Measurements from ENCODE around the gene PASD1. TPM values are rescaled to one million over a fixed set of nuclear protein-coding genes. Genes with fewer than 3 reads are reported as not detected.
A peak's percentile ranks its signal among the peaks of the same experiment; 100 is the strongest.

Gene PASD1
- total RNA-seq, 1 donor from 2014 or later, result not detected

GRCh38 chrX:151712253-151712652 is 148.8 kb downstream of the PASD1 start:
- Histone ChIP-seq H4K20me1 (ENCODE audit: low read depth) (no peaks in the 10 kb centered on the region), H3K9me3 (ENCODE audit: low read depth) (no peaks in the 10 kb centered on the region), H3K4me1 (no peaks in the 10 kb centered on the region), H2AFZ (replicated peaks) (no peak overlapping the region), H3K4me2 (no peak overlapping the region), H3K36me3 (no peaks in the 10 kb centered on the region), H3K4me3 (no peak overlapping the region), H3K27me3 (no peaks in the 10 kb centered on the region), H3K9ac (no peak overlapping the region), H3F3A (ENCODE audit: low read depth) (no peaks in the 10 kb centered on the region), H3K79me2 (ENCODE audit: low read depth) (no peaks in the 10 kb centered on the region), H3K27ac (no peak overlapping the region)
- H3K9me3 Mint-ChIP-seq, result peaks cover 4% of the 10 kb centered on the region
- H3K4me1 Mint-ChIP-seq, result no peaks in the 10 kb centered on the region
- TF ChIP-seq EZH2phosphoT487 (IDR thresholded peaks at IDR 0.05) (no peak), CTCF (IDR thresholded peaks at IDR 0.05) (no peak), EZH2 (IDR thresholded peaks at IDR 0.05) (no peak)
- no peaks in the 10 kb centered on the region for H3K36me3 Mint-ChIP-seq
- DNase-seq (ENCODE audit: low spot score), result no peak
- peaks cover 3% of the 10 kb centered on the region for H3K27me3 Mint-ChIP-seq (ENCODE audit: insufficient read depth, low read depth)
- no peak overlapping the region for H3K4me3 Mint-ChIP-seq
- no peak overlapping the region for H3K27ac Mint-ChIP-seq

GRCh38 chrX:151713849-151714248 is 150.4 kb downstream of the PASD1 start:
- H3K27me3 ChIP-seq, result no peaks in the 10 kb centered on the region
- H3K4me2 ChIP-seq, result no peak overlapping the region
- H3K4me3 ChIP-seq, result no peak overlapping the region
- H2AFZ ChIP-seq (replicated peaks), result no peak overlapping the region
- H3K9ac ChIP-seq, result no peak overlapping the region
- no peaks in the 10 kb centered on the region for H3K36me3 Mint-ChIP-seq
- no peaks in the 10 kb centered on the region for H4K20me1 ChIP-seq (ENCODE audit: low read depth)
- no peak overlapping the region for H3K27ac ChIP-seq
- H3F3A ChIP-seq (ENCODE audit: low read depth), result no peaks in the 10 kb centered on the region
- H3K9me3 ChIP-seq (ENCODE audit: low read depth), result no peaks in the 10 kb centered on the region
- H3K4me1 Mint-ChIP-seq, result no peaks in the 10 kb centered on the region
- peak; percentile 55 for TF ChIP-seq CTCF (IDR thresholded peaks at IDR 0.05)
- no peak for TF ChIP-seq EZH2phosphoT487 (IDR thresholded peaks at IDR 0.05)
- no peak for TF ChIP-seq EZH2 (IDR thresholded peaks at IDR 0.05)
- H3K9me3 Mint-ChIP-seq, result peaks cover 6% of the 10 kb centered on the region
- H3K36me3 ChIP-seq, result no peaks in the 10 kb centered on the region
- H3K27ac Mint-ChIP-seq, result no peak overlapping the region
- H3K4me3 Mint-ChIP-seq, result no peak overlapping the region
- no peaks in the 10 kb centered on the region for H3K4me1 ChIP-seq
- peaks cover 8% of the 10 kb centered on the region for H3K27me3 Mint-ChIP-seq (ENCODE audit: insufficient read depth, low read depth)
- H3K79me2 ChIP-seq (ENCODE audit: low read depth), result no peaks in the 10 kb centered on the region
- DNase-seq (ENCODE audit: low spot score), result peak; percentile 52

- H4K20me1 ChIP-seq (ENCODE audit: low read depth), result no peaks in the 10 kb centered on the region
- no peak for TF ChIP-seq EZH2 (IDR thresholded peaks at IDR 0.05)
- TF ChIP-seq EZH2phosphoT487 (IDR thresholded peaks at IDR 0.05), result no peak
- no peak for TF ChIP-seq CTCF (IDR thresholded peaks at IDR 0.05)
- H3K4me3 ChIP-seq, result no peak overlapping the region
- no peak overlapping the region for H3K4me2 ChIP-seq
- no peaks in the 10 kb centered on the region for H3F3A ChIP-seq (ENCODE audit: low read depth)
- Mint-ChIP-seq H3K9me3 (peaks cover 6% of the 10 kb centered on the region), H3K27me3 (ENCODE audit: insufficient read depth, low read depth) (peaks cover 8% of the 10 kb centered on the region), H3K4me3 (no peak overlapping the region), H3K27ac (no peak overlapping the region), H3K4me1 (no peaks in the 10 kb centered on the region), H3K36me3 (no peaks in the 10 kb centered on the region)
- no peak for DNase-seq (ENCODE audit: low spot score)
- H3K27ac ChIP-seq, result no peak overlapping the region
- no peaks in the 10 kb centered on the region for H3K4me1 ChIP-seq
- H3K9me3 ChIP-seq (ENCODE audit: low read depth), result no peaks in the 10 kb centered on the region
- no peaks in the 10 kb centered on the region for H3K27me3 ChIP-seq
- no peak overlapping the region for H3K9ac ChIP-seq
- no peaks in the 10 kb centered on the region for H3K79me2 ChIP-seq (ENCODE audit: low read depth)
- H2AFZ ChIP-seq (replicated peaks), result no peak overlapping the region
- no peaks in the 10 kb centered on the region for H3K36me3 ChIP-seq
Observed at GRCh38 chrX:151714362-151714761, 150.9 kb downstream of the PASD1 start.

All from neural progenitor cell (in vitro differentiated cells).